A549 (cell line): ENCODE data around the gene MRPS26. TPM values are rescaled to one million over a fixed set of nuclear protein-coding genes. Genes with fewer than 3 reads are reported as not detected.
"Not testable (repeated sequence)": the region's sequence is repeated elsewhere in the genome, so short reads cannot be mapped to it uniquely, and the experiment has no call there.

ENCODE experiments used
- ATAC-seq, 2 experiments: fragments of 200-7000 bp in 1 of 2; fragments of >200 bp in 1 of 2; cut with Nextera tagmentation in 1 of 2; cut with Tn5 transposase in 1 of 2; 3 replicates each; pipeline versions ENCODE4 v1.8.0 to v1.9.1; 2018 to 2020; ENCODE audit warnings: mild to moderate bottlenecking in 1 of 2, moderate library complexity in 1 of 2
- CTCF ChIA-PET: fragments of 300-600 bp; sonication (Branson Sonifier 250); formaldehyde crosslinking; extraction: SDS; loops from one replicate; lab custom pipeline; 2021; ENCODE audit warnings: antibody characterized with exemption, inconsistent platforms; lab: Yijun Ruan, JAX
- POLR2A ChIA-PET: fragments of 350-600 bp; formaldehyde crosslinking; extraction: SDS; loops from one replicate; lab custom pipeline; 2021; ENCODE audit warnings: antibody characterized with exemption, inconsistent platforms; lab: Yijun Ruan, JAX
- DNase-seq, 2 experiments: peaks; one replicate each; pipeline versions ENCODE4 v3.0.0 to v3.0.0-alpha.2; 2011 to 2016; ENCODE audit warnings: low read depth in 1 of 2, low spot score in 1 of 2
- FAIRE-seq: peaks from 2 replicates; lab custom pipeline; 2011; peaks lifted over from hg19 to GRCh38; lab: Jason Lieb, UNC
- H3K27ac ChIP-seq, 2 experiments: fragments of >200 bp; sonication (Bioruptor Twin); formaldehyde crosslinking; 3 replicates each; pipeline ENCODE4 v1.5.1; 2016 to 2017
- H3K4me1 ChIP-seq: fragments of >200 bp; sonication (Bioruptor Twin); formaldehyde crosslinking; 3 replicates; pipeline ENCODE4 v1.6.1; 2016
- H3K4me2 ChIP-seq: fragments of >200 bp; sonication (Bioruptor Twin); formaldehyde crosslinking; 3 replicates; pipeline ENCODE4 v1.6.1; 2016
- H3K4me3 ChIP-seq: fragments of >200 bp; sonication (Bioruptor Twin); formaldehyde crosslinking; 3 replicates; pipeline ENCODE4 v1.5.1; 2016
- H3K9me3 ChIP-seq: fragments of >200 bp; sonication (Bioruptor Twin); formaldehyde crosslinking; 3 replicates; pipeline ENCODE4 v1.6.1; 2016
- BHLHE40 ChIP-seq: IDR thresholded peaks from 2 replicates; pipeline ENCODE4 v1.6.1; 2012; ENCODE audit warnings: low read depth, low read length, inconsistent platforms
- CBX2 ChIP-seq: fragments of 200-600 bp; sonication (generic); IDR thresholded peaks from 2 replicates; pipeline ENCODE4 v1.6.1; 2016; ENCODE audit warnings: low read depth, mild to moderate bottlenecking, borderline replicate concordance
- CHD2 ChIP-seq: fragments of 150-350 bp; IDR thresholded peaks from 2 replicates; pipeline ENCODE4 v1.6.1; 2014; ENCODE audit warnings: low read length; ENCODE audit not compliant: partially characterized antibody
- EP300 ChIP-seq, 2 experiments: fragments of >200 bp; sonication (Bioruptor Twin); formaldehyde crosslinking; IDR thresholded peaks; 2 replicates in 1 of 2; 3 replicates in 1 of 2; pipeline ENCODE4 v1.6.1; 2016 to 2017
- HDAC2 ChIP-seq: fragments of 200-600 bp; sonication (generic); IDR thresholded peaks from 2 replicates; pipeline ENCODE4 v1.6.1; 2016
- MAFK ChIP-seq: fragments of 450-650 bp; IDR thresholded peaks from 2 replicates; pipeline ENCODE4 v1.6.1; 2014; ENCODE audit not compliant: partially characterized antibody
- RAD21 ChIP-seq, 2 experiments: fragments of >200 bp in 1 of 2; sonication (Bioruptor Twin) in 1 of 2; formaldehyde crosslinking in 1 of 2; IDR thresholded peaks in 1 of 2; conservative IDR thresholded peaks in 1 of 2; 2 replicates in 1 of 2; 3 replicates in 1 of 2; pipeline ENCODE4 v1.6.1; 2012 to 2018; ENCODE audit warnings: inconsistent platforms in 1 of 2
- ZC3H11A ChIP-seq: fragments of 450-650 bp; IDR thresholded peaks from 2 replicates; pipeline ENCODE4 v1.6.1; 2014; ENCODE audit warnings: antibody characterized with exemption, mild to moderate bottlenecking
- ZSCAN20 ChIP-seq: fragments of 250-450 bp; sonication (Bioruptor Pico); IDR thresholded peaks from 2 replicates; pipeline ENCODE4 v1.8.0; 2022; ENCODE audit warnings: mild to moderate bottlenecking, moderate library complexity
- WGBS: methylation state at CpG from one replicate; pipeline ENCODE4 v1.1.6; 2017; ENCODE audit errors: missing lambda C conversion rate; 5-methylcytosine and 5-hydroxymethylcytosine counted together
- polyA plus RNA-seq, 4 experiments: library from polyadenylated mRNA; depleted of rRNA in 3 of 4; stranded (reverse); fragments of >200 nt; fragmentation: RNase III in 1 of 4; extraction: RNeasy Plus Mini Kit Qiagen cat#74134 plus additional on column Dnase treatment in 1 of 4; gene quantifications; 2 replicates in 3 of 4; 3 replicates in 1 of 4; pipeline ENCODE4 v1.2.3, GENCODE V29; 2011 to 2017
- TF ChIP-seq, protein P1 (sequence below): fragments of 250-450 bp; sonication (Bioruptor Pico); IDR thresholded peaks from 2 replicates; pipeline ENCODE4 v1.5.0; 2020; ENCODE audit warnings: low read depth, mild to moderate bottlenecking, moderate library complexity
- TF ChIP-seq, protein P2 (sequence below): IDR thresholded peaks from 2 replicates; pipeline ENCODE4 v1.6.1; 2012

Gene MRPS26
- polyA plus RNA-seq, 2 of the 4 experiments (the other 2 are of a cell fraction), result 69.4 to 111 TPM

DNA sequence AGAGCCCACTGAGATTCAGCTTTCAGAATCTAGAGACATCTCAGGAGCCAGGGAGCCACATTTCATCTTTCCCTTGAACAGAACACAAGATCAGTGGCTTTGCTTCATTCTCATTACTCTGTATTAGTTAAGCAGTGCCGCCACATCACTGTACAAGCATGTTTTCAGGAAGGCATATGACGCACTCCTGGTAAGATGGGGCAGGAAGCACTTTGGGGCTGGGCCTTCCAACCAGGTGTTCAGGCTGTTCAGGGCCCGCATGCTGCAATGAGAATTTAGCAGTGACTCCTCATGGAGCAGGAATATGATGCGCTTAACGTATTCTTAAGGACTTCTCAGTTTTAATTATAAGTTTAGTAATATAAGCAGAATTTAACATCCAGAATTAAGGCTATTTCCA lies 32.1 kb upstream of the MRPS26 start:
- ATAC-seq (no peak), FAIRE-seq (no peak), DNase-seq (no peak)
- no peak overlapping the region for H3K27ac ChIP-seq
- CTCF ChIA-PET, result interaction anchor here (4.3 kb wide), 1 partner anchor 12 kb away, joined by 27 read pairs; no protein-coding TSS in a partner anchor
- H3K9me3 ChIP-seq, result no peaks in the 10 kb centered on the region
- POLR2A ChIA-PET, result no interaction called here
- no peak overlapping the region for H3K4me3 ChIP-seq
- no peak overlapping the region for H3K4me2 ChIP-seq
- TF ChIP-seq, protein P1, sequence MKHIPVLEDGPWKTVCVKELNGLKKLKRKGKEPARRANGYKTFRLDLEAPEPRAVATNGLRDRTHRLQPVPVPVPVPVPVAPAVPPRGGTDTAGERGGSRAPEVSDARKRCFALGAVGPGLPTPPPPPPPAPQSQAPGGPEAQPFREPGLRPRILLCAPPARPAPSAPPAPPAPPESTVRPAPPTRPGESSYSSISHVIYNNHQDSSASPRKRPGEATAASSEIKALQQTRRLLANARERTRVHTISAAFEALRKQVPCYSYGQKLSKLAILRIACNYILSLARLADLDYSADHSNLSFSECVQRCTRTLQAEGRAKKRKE (CRISPR knock-in tag), result no peak
- no peak for TF ChIP-seq HDAC2
- no peak for TF ChIP-seq BHLHE40
- TF ChIP-seq CBX2, result no peak
- no peak for TF ChIP-seq CHD2
- H3K4me1 ChIP-seq, result peaks cover 11% of the 10 kb centered on the region; the same call in 2 of the 3 replicates
- WGBS, result 88% methylated on average over 5 of the region's 5 CpGs

DNA sequence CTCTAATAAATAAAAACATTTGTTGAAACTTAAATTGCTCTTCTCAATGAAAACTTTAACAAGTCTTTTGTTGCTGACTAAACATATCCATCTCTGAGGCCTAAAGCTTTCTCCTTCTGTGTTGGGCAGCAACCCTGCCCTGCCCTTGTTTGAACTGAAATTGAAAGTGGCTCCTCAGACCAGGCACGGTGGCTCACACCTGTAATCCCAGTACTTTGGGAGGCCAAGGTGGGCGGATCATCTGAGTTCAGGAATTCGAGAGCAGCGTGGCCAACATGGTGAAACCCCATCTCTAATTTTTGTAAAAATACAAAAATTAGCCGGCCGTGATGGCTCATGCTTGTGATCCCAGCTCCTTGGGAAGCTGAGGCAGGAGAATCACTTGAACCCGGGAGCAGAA lies 31.7 kb upstream of the MRPS26 start:
- Histone ChIP-seq H3K4me2 (no peak overlapping the region), H3K4me3 (no peak overlapping the region), H3K27ac (no peak overlapping the region), H3K4me1 (peaks cover 11% of the 10 kb centered on the region; the same call in 2 of the 3 replicates), H3K9me3 (no peaks in the 10 kb centered on the region)
- FAIRE-seq, result no peak
- peak; percentile 7 for TF ChIP-seq MAFK
- no peak for TF ChIP-seq ZSCAN20
- POLR2A ChIA-PET, result no interaction called here
- no peak for ATAC-seq
- no peak for DNase-seq
- 96% methylated on average over 7 of the region's 7 CpGs for WGBS
- CTCF ChIA-PET, result interaction anchor here (4.3 kb wide), 1 partner anchor 13 kb away, joined by 27 read pairs; no protein-coding TSS in a partner anchor

DNA sequence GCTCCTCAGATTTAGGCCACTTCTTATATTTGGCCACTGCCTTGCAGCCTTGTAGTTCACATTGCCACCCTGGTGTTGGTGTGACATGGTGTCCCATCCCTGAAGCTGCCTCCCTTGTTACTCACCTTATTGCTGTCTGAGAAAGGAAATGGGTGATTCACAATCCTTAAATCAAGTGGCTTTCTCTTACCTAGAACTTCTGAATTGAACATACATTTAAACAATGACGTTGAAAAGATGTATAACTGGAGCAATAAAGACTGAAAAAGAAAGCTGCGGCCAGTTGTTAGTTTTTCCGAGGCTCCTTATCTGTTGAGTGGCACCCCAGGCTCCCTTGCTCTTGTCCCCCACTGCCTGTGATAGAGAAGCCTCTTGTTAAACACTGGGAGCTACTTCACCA lies 31.2 kb upstream of the MRPS26 start:
- FAIRE-seq (no peak), DNase-seq (no peak), ATAC-seq (no peak)
- Histone ChIP-seq H3K9me3 (no peaks in the 10 kb centered on the region), H3K4me3 (no peak overlapping the region), H3K27ac (no peak overlapping the region), H3K4me1 (peaks cover 11% of the 10 kb centered on the region; the same call in 2 of the 3 replicates), H3K4me2 (no peak overlapping the region)
- POLR2A ChIA-PET, result no interaction called here
- CTCF ChIA-PET, result interaction anchor here (0.6 to 1.5 kb wide), 2 partner anchors 12 to 42 kb away, joined by 3 to 5 read pairs; no protein-coding TSS in a partner anchor
- TF ChIP-seq ZC3H11A (no peak), RAD21 (conservative IDR thresholded peaks at IDR 0.05 in 1 of 2, IDR thresholded peaks at IDR 0.05 in 1 of 2) (no peak), CHD2 (no peak)
- TF ChIP-seq, protein P2, sequence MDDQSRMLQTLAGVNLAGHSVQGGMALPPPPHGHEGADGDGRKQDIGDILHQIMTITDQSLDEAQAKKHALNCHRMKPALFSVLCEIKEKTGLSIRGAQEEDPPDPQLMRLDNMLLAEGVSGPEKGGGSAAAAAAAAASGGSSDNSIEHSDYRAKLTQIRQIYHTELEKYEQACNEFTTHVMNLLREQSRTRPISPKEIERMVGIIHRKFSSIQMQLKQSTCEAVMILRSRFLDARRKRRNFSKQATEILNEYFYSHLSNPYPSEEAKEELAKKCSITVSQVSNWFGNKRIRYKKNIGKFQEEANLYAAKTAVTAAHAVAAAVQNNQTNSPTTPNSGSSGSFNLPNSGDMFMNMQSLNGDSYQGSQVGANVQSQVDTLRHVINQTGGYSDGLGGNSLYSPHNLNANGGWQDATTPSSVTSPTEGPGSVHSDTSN, result no peak
- 87% methylated on average over 3 of the region's 3 CpGs for WGBS

DNA sequence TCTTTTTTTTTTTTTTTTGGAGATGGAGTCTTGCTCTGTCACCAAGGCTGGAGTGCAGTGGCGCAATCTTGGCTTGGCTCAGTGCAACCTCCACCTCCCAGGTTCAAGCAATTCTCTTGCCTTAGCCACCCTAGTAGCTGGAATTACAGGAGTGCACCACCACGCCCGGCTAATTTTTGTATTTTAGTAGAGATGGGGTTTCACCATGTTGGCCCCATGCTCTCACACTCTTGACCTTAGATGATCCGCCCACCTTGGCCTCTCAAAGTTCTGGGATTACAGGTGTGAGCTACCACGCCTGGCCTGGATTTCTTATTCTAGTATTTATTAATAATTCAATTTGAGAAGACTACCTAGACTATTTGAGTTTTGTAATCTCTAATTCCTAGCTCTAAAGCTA lies 30.6 kb upstream of the MRPS26 start:
- H3K9me3 ChIP-seq, H3K4me2 ChIP-seq, H3K4me3 ChIP-seq, FAIRE-seq, POLR2A ChIA-PET, DNase-seq, ATAC-seq, H3K27ac ChIP-seq: not testable (repeated sequence)
- CTCF ChIA-PET, result interaction anchor here (0.6 to 1.5 kb wide), 3 partner anchors 12 to 42 kb away, joined by 3 to 5 read pairs (median 4); partner anchors contain the start of gene GNRH2
- 93% methylated on average over 5 of the region's 5 CpGs for WGBS
- H3K4me1 ChIP-seq, result peaks cover 11% of the 10 kb centered on the region; the same call in 2 of the 3 replicates

DNA sequence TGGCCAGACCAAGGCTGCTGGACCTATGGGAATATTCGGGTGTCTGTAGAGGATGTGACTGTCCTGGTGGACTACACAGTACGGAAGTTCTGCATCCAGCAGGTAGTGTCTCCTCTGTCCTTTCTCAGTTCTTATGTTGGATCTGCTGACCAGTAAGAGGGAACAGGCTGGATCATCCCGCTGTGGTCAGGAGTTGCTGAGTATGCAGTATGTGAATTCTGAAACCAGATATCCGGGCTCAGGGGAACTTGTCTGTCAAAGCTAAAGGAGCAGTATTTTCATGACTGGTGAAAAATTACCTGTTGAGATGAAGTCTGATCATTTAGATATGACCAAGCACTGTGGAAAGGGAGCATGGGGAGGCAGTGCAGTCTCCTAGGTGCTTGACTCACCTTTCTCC lies 24.5 kb upstream of the MRPS26 start:
- Histone ChIP-seq H3K27ac (no peak overlapping the region), H3K9me3 (no peaks in the 10 kb centered on the region), H3K4me3 (no peak overlapping the region), H3K4me1 (0 out of 3 replicates have a peak, but pooled peaks cover 4% of the 10 kb centered on the region), H3K4me2 (no peak overlapping the region)
- DNase-seq, result no peak
- 86% methylated on average over 4 of the region's 4 CpGs for whole genome bisulfite sequencing
- FAIRE-seq, result no peak
- POLR2A ChIA-PET, result no interaction called here
- ATAC-seq, result peak in 1 of 2 experiments; percentile 45; a peak in 3 of 6 replicates
- CTCF ChIA-PET, result interaction anchor here (1.2 kb wide), 1 partner anchor 32 kb away, joined by 3 read pairs; no protein-coding TSS in a partner anchor
- TF ChIP-seq MAFK, result peak; percentile 85
- TF ChIP-seq EP300 (IDR thresholded peaks at IDR 0.05), result no peak
